Body of pancreas (tissue), 4 donors: Measurements from ENCODE around the gene ADAMTS17. TPM values are rescaled to one million over a fixed set of nuclear protein-coding genes. Genes with fewer than 3 reads are reported as not detected.

Source experiments
- ATAC-seq: fragments of 150-250 bp; one replicate; pipeline ENCODE4 v1.9.1; 2016
- DNase-seq, 4 donors: peaks; one replicate each; pipeline ENCODE4 v3.0.0-alpha.2; 2019
- H3K27ac ChIP-seq, 4 donors: fragments of 200-600 bp; sonication (generic); 1 replicate in 3 of 4; 2 replicates in 1 of 4; pipeline versions ENCODE4 v1.5.1 to v1.6.1; 2016 to 2019; ENCODE audit warnings: mild to moderate bottlenecking in 1 of 4, mixed read lengths in 1 of 4, moderate library complexity in 1 of 4
- H3K27me3 ChIP-seq, 2 donors: fragments of 200-600 bp; sonication (generic); one replicate each; pipeline ENCODE4 v1.6.0; 2016; ENCODE audit warnings: mild to moderate bottlenecking in 1 of 2
- H3K36me3 ChIP-seq, 2 donors: fragments of 200-600 bp; sonication (generic); replicated peaks in 1 of 2; 2 replicates each; pipeline ENCODE4 v1.5.1; 2016; ENCODE audit warnings: low read depth in 2 of 2; ENCODE audit not compliant: insufficient read depth in 1 of 2
- H3K4me1 ChIP-seq: fragments of 200-600 bp; sonication (generic); one replicate; pipeline ENCODE4 v1.6.0; 2016
- H3K4me3 ChIP-seq, 2 donors: fragments of 200-600 bp; sonication (generic); 1 replicate in 1 of 2; 2 replicates in 1 of 2; pipeline ENCODE4 v1.5.1; 2016 to 2019
- H3K9me3 ChIP-seq, 3 donors: fragments of 200-600 bp; sonication (generic); 1 replicate in 2 of 3; 2 replicates in 1 of 3; pipeline ENCODE4 v1.5.1; 2016
- POLR2A ChIP-seq, 3 donors: fragments of 450-650 bp; IDR thresholded peaks; one replicate each; pipeline ENCODE4 v1.6.1; 2016; ENCODE audit warnings: antibody characterized with exemption in 3 of 3, mild to moderate bottlenecking in 2 of 3
- WGBS, 2 donors: methylation state at CpG; one replicate each; pipeline ENCODE4 v1.1.5; 2017; 5-methylcytosine and 5-hydroxymethylcytosine counted together
- intact Hi-C: fragments of 100-400 bp; cut with DNase I; formaldehyde crosslinking; loops from one replicate; pipeline ENCODE4 v1.15.1; 2023
- total RNA-seq, 2 donors: library from RNA; depleted of rRNA; stranded (reverse); fragments of >200 nt; gene quantifications; one replicate each; pipeline ENCODE4 v1.1.0, GENCODE V29; 2016
- TF ChIP-seq, protein P1 (sequence below), 7 experiments: fragments of 450-650 bp in 4 of 7; fragments of 200-600 bp in 3 of 7; sonication (generic) in 3 of 7; IDR thresholded peaks; one replicate each; pipeline ENCODE4 v1.5.1; 2016 to 2019; ENCODE audit warnings: antibody characterized with exemption in 7 of 7

ADAMTS17 gene
- total RNA-seq, 2 donors from 2014 or later = 24.6 to 26.0 TPM

DNA sequence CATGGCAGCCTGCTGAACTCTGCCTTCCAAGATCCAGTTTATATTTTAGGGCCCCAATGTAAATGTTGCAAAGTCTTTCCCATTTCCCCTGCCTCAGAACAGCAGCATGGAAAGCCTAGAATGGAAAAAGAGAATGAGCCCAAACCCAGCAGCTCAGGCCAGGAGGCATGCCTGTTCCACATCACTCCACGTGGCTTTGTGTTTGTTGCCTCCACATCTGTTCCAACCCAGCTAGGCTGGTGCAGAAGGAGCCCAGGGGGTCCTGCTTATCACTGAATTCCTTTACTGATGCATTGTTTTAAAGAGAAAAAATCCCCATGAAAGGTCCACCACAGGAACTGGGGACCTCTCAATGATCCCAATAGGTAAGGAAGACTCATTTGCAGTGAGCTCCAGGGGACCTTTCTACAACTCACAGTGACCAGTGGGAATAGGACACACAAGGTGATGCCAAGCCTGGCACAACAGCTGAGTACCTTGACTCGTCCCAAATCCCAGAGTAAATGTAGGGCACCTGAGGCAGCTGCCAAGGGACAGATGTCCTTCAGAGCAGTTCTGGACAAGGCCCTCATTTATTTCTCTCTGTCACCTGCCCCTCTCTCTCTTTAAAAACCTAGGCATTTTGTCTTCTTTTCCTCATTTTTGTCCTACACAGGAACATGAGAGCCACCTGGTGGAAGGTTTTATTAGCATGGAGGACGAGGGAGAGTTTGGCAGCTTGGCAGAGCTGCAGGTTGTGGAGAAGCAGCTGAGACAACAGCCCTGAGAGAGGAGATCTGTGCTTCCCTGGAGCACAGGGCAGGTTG is 41.7 kb upstream of the ADAMTS17 start:
- TF ChIP-seq, protein P1, sequence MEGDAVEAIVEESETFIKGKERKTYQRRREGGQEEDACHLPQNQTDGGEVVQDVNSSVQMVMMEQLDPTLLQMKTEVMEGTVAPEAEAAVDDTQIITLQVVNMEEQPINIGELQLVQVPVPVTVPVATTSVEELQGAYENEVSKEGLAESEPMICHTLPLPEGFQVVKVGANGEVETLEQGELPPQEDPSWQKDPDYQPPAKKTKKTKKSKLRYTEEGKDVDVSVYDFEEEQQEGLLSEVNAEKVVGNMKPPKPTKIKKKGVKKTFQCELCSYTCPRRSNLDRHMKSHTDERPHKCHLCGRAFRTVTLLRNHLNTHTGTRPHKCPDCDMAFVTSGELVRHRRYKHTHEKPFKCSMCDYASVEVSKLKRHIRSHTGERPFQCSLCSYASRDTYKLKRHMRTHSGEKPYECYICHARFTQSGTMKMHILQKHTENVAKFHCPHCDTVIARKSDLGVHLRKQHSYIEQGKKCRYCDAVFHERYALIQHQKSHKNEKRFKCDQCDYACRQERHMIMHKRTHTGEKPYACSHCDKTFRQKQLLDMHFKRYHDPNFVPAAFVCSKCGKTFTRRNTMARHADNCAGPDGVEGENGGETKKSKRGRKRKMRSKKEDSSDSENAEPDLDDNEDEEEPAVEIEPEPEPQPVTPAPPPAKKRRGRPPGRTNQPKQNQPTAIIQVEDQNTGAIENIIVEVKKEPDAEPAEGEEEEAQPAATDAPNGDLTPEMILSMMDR (IDR thresholded peaks at IDR 0.05) = peak; percentile 29 to 80 (median 77)
- no peak for TF ChIP-seq POLR2A (IDR thresholded peaks at IDR 0.05)
- H3K4me1 ChIP-seq = peaks cover 5% of the 10 kb centered on the region
- no peak overlapping the region for H3K4me3 ChIP-seq
- no peak overlapping the region for H3K27ac ChIP-seq
- H3K9me3 ChIP-seq = peaks cover 0 to 17% (median 0%) of the 10 kb centered on the region in 3 donors
- intact Hi-C loops = no loop called here
- DNase-seq = peak; percentile 65 to 76 (median 70)
- WGBS, 2 donors = 2 to 4% methylated on average over 3 of the region's 3 CpGs
- no peaks in the 10 kb centered on the region for H3K36me3 ChIP-seq
- ATAC-seq = peak; percentile 81
- no peaks in the 10 kb centered on the region for H3K27me3 ChIP-seq

DNA sequence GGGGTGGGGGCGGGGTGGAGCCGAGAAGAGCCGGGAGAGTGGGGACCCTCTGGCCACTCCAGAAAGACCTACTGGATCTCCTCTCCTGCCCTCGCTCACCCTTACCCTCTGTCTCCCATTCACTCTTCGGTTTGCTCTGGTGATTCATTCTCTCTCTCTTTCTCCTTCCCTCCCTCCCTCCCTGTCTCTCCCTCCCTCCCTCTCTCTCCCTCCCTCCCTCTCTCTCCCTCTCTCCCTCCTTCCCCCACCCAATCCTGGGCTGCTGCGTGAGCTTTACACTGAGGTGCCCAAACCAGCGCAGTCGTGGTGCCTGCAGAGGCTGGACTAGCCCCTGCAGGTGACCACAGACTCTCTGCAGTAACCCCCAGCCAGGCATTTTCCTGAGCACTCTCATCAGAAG is 32.2 kb upstream of the ADAMTS17 start:
- 25 to 29% methylated on average over 5 to 6 of the region's 8 CpGs for WGBS, 2 donors

DNA sequence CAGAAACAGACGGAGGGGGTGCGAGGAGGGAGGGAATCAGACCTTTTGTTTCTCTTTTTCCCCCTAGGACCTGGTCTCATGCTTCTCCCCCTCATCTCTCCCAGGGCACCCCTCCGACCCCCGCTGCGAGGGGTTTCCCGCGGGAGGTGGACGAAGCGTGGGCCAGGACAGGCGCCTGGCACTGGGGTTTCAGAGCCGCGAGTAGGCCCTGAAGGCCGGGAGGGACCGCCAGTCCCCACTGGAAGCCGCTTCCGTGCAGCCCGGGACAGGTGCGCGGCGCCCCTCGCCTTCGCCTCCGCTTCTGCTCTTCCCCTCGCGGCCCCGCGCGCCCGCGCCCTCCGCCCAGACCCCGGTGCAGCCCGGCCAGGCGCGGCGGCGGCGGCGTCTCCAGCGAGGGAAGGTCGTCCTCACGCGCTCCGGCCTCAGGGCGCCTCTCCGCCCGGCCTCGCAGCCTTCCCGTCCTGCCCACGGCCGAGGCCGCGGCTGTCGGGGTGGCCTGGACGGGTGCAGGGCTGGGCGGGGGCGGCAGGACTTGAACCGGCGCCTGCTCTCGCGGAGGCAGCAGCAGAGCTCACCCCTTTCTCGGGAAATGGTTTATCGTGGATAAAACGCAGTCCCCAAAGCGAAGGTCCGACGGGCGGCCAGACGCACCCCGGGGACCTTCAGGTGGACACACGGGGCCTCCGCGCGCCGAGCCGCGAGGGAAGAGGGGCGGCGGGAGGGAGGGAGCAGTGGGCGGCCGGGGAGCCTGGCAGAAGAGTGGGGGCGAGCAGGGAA is 31.5 kb upstream of the ADAMTS17 start:
- Histone ChIP-seq H3K36me3 (no peaks in the 10 kb centered on the region), H3K4me1 (no peaks in the 10 kb centered on the region), H3K4me3 (no peak overlapping the region), H3K27me3 (peaks cover 0 to 5% of the 10 kb centered on the region in 2 donors), H3K27ac (peak overlapping the region; percentile 15 to 67 (median 46)), H3K9me3 (no peaks in the 10 kb centered on the region)
- WGBS, 2 donors = 4 to 7% methylated on average over 9 to 37 of the region's 82 CpGs
- ATAC-seq = peak; percentile 55
- intact Hi-C loops = no loop called here
- peak in 2 of 3 donors; percentile 16 to 31 for TF ChIP-seq POLR2A (IDR thresholded peaks at IDR 0.05)
- TF ChIP-seq, protein P1 (IDR thresholded peaks at IDR 0.05) = no peak
- no peak for DNase-seq

More for the DNA sequence above, 32.2 kb upstream of the ADAMTS17 start:
- no peak for ATAC-seq
- intact Hi-C loops = no loop called here
- no peaks in the 10 kb centered on the region for H3K36me3 ChIP-seq
- no peak overlapping the region for H3K4me3 ChIP-seq
- no peak for DNase-seq
- no peaks in the 10 kb centered on the region for H3K4me1 ChIP-seq
- no peaks in the 10 kb centered on the region for H3K9me3 ChIP-seq
- no peak for TF ChIP-seq POLR2A (IDR thresholded peaks at IDR 0.05)
- TF ChIP-seq, protein P1 (IDR thresholded peaks at IDR 0.05) = no peak
- peaks cover 0 to 5% of the 10 kb centered on the region in 2 donors for H3K27me3 ChIP-seq
- H3K27ac ChIP-seq = no peak overlapping the region

DNA sequence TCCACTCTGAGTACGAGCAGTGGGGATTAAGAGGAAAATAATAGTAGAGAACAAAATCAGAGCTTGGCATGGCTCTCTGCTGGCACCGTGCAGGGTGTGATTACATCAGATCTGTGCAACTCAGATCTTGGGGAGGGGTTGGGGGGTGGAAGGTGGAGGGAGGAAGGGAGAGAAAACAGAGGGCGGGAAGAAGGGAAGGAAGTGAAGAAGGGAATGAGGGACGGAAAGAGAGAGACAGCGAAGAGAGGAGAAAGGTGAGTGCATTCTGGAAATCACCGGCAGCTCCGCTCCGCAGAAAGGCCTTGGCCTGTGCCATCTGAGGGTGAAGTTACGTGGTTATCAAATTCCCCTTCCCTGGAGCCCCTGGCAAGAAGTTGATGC is 31.0 kb upstream of the ADAMTS17 start:
- H3K9me3 ChIP-seq = no peaks in the 10 kb centered on the region
- peaks cover 0 to 5% of the 10 kb centered on the region in 2 donors for H3K27me3 ChIP-seq
- H3K4me1 ChIP-seq = no peaks in the 10 kb centered on the region
- H3K4me3 ChIP-seq = no peak overlapping the region
- peak overlapping the region; percentile 15 to 67 (median 46) for H3K27ac ChIP-seq
- 17 to 36% methylated on average over 9 of the region's 9 CpGs for WGBS, 2 donors
- peak in 2 of 3 donors; percentile 21 to 49 for TF ChIP-seq POLR2A (IDR thresholded peaks at IDR 0.05)
- TF ChIP-seq, protein P1 (IDR thresholded peaks at IDR 0.05) = no peak
- ATAC-seq = peak; percentile 74
- DNase-seq = peak in 3 of 4 donors; percentile 19 to 36 (median 31)
- intact Hi-C loops = no loop called here
- H3K36me3 ChIP-seq = no peaks in the 10 kb centered on the region
